OCI-LY7 (cell line): ENCODE results near the gene SELPLG. TPM values are rescaled to one million over a fixed set of nuclear protein-coding genes. Genes with fewer than 3 reads are reported as not detected.
A peak's percentile ranks its signal among the peaks of the same experiment; 100 is the strongest.

Source experiments
- BruUV-seq: library from RNA; stranded (reverse); fragments of 400-500 nt; replicated peaks from 2 replicates; lab custom pipeline; 2021; lab: Mats Ljungman, UMichigan
- CTCF ChIA-PET: fragments of 300-600 bp; sonication (Branson Sonifier 250); formaldehyde crosslinking; loops from one replicate; lab custom pipeline; 2022; ENCODE audit warnings: antibody characterized with exemption; ENCODE audit not compliant: unreplicated experiment; lab: Charles Lee
- POLR2A ChIA-PET: fragments of 300-600 bp; sonication (Branson Sonifier 250); formaldehyde crosslinking; loops from one replicate; lab custom pipeline; 2022; ENCODE audit warnings: antibody characterized with exemption; lab: Charles Lee
- DNase-seq: peaks from one replicate; pipeline ENCODE4 v3.0.0-alpha.2; 2015; ENCODE audit warnings: low spot score
- H2AFZ ChIP-seq: fragments of 200-600 bp; sonication (generic), shearing (Covaris generic); 2 replicates; pipeline ENCODE4 v1.6.1; 2014; ENCODE audit warnings: mild to moderate bottlenecking, antibody characterized with exemption, low read length, moderate library complexity
- H3K27ac ChIP-seq: fragments of 200-600 bp; sonication (generic); 2 replicates; pipeline ENCODE4 v1.5.1; 2014; ENCODE audit warnings: mixed run types, low read depth, mild to moderate bottlenecking, moderate library complexity, low read length, inconsistent platforms; ENCODE audit not compliant: poor library complexity, severe bottlenecking
- H3K36me3 ChIP-seq: fragments of 200-600 bp; sonication (generic); 2 replicates; pipeline ENCODE4 v1.6.1; 2014; ENCODE audit warnings: mild to moderate bottlenecking, antibody characterized with exemption, low read length, moderate library complexity, mixed read lengths; ENCODE audit not compliant: insufficient read depth
- H3K4me1 ChIP-seq: fragments of 200-600 bp; sonication (generic); 2 replicates; pipeline ENCODE4 v1.5.1; 2014; ENCODE audit warnings: mild to moderate bottlenecking, low read length; ENCODE audit not compliant: insufficient read depth, poor library complexity, severe bottlenecking
- H3K4me2 ChIP-seq: fragments of 200-600 bp; sonication (generic); 2 replicates; pipeline ENCODE4 v1.6.1; 2014; ENCODE audit warnings: mild to moderate bottlenecking, low read length
- H3K4me3 ChIP-seq: fragments of 200-600 bp; sonication (generic); 2 replicates; pipeline ENCODE4 v1.5.1; 2014; ENCODE audit warnings: mild to moderate bottlenecking, low read depth, low read length; ENCODE audit not compliant: poor library complexity, severe bottlenecking
- H3K79me2 ChIP-seq: fragments of 200-600 bp; sonication (generic); 2 replicates; pipeline ENCODE4 v1.6.1; 2016; ENCODE audit warnings: low read depth, mild to moderate bottlenecking, low read length, moderate library complexity, mixed read lengths; ENCODE audit not compliant: insufficient read depth
- H3K9me2 ChIP-seq: fragments of 200-600 bp; sonication (generic); 2 replicates; pipeline ENCODE4 v1.6.1; 2016; ENCODE audit warnings: mild to moderate bottlenecking, low read length, mixed read lengths; ENCODE audit not compliant: insufficient read depth
- H3K9me3 ChIP-seq: fragments of 200-600 bp; sonication (generic); 2 replicates; pipeline ENCODE4 v1.6.1; 2014; ENCODE audit warnings: mild to moderate bottlenecking, mixed run types, low read length, mixed read lengths
- H4K20me1 ChIP-seq: fragments of 200-600 bp; sonication (generic); 2 replicates; pipeline ENCODE4 v1.6.1; 2014; ENCODE audit warnings: mild to moderate bottlenecking, antibody characterized with exemption, low read length, moderate library complexity, mixed read lengths; ENCODE audit not compliant: insufficient read depth
- EZH2phosphoT487 ChIP-seq: fragments of 200-600 bp; sonication (generic); IDR thresholded peaks from 2 replicates; pipeline ENCODE4 v1.6.1; 2018; ENCODE audit warnings: low read depth, borderline replicate concordance, mild to moderate bottlenecking, mixed run types, antibody characterized with exemption, low read length, moderate library complexity, mixed read lengths
- intact Hi-C: fragments of 100-400 bp; cut with micrococcal nuclease; formaldehyde crosslinking; loops from one replicate; pipeline ENCODE4 v1.10.0; 2022; ENCODE audit not compliant: unreplicated experiment
- total RNA-seq, 2 experiments: library from RNA; depleted of rRNA in 1 of 2; stranded (reverse); fragments of >200 nt in 1 of 2; shearing (Covaris generic) in 1 of 2; gene quantifications; 2 replicates each; pipeline ENCODE4 v1.2.3, GENCODE V29; 2014 to 2022
- TF ChIP-seq, protein P1 (sequence below): fragments of 200-600 bp; sonication (generic); conservative IDR thresholded peaks from 2 replicates; pipeline ENCODE4 v1.5.1; 2014; ENCODE audit warnings: mild to moderate bottlenecking, antibody characterized with exemption, low read length, moderate library complexity, mixed read lengths

Gene SELPLG
- total RNA-seq, 2 experiments from 2014 or later: 20.0 to 21.0 TPM

- ChIA-PET POLR2A (interaction anchor here (0.6 to 7.5 kb wide), 11 partner anchors 11 to 95 kb away, joined by 3 to 85 read pairs (median 8); partner anchors contain the start of gene SELPLG), CTCF (interaction anchor here (0.5 to 3.0 kb wide), 17 partner anchors 9 to 161 kb away, joined by 3 to 18 read pairs (median 4); partner anchors contain the start of genes ISCU and SELPLG)
- no peak overlapping the region for H3K4me3 ChIP-seq
- peak overlapping the region; percentile 40 for H3K4me2 ChIP-seq
- H3K79me2 ChIP-seq: no peaks in the 10 kb centered on the region
- H2AFZ ChIP-seq: no peak overlapping the region
- peaks cover 37% of the 10 kb centered on the region for H3K4me1 ChIP-seq
- DNase-seq: peak; percentile 88
- no peaks in the 10 kb centered on the region for H3K9me2 ChIP-seq
- peaks cover 20% of the 10 kb centered on the region for H3K36me3 ChIP-seq
- H3K9me3 ChIP-seq: peaks cover 12% of the 10 kb centered on the region
- no peaks in the 10 kb centered on the region for H4K20me1 ChIP-seq
- BruUV-seq: no TSS peak
- intact Hi-C loops: loop anchor here (1.0 to 5.0 kb wide), 4 partner anchors 15 to 101 kb away; partner anchors contain the start of genes FICD and SELPLG
- TF ChIP-seq, protein P1, sequence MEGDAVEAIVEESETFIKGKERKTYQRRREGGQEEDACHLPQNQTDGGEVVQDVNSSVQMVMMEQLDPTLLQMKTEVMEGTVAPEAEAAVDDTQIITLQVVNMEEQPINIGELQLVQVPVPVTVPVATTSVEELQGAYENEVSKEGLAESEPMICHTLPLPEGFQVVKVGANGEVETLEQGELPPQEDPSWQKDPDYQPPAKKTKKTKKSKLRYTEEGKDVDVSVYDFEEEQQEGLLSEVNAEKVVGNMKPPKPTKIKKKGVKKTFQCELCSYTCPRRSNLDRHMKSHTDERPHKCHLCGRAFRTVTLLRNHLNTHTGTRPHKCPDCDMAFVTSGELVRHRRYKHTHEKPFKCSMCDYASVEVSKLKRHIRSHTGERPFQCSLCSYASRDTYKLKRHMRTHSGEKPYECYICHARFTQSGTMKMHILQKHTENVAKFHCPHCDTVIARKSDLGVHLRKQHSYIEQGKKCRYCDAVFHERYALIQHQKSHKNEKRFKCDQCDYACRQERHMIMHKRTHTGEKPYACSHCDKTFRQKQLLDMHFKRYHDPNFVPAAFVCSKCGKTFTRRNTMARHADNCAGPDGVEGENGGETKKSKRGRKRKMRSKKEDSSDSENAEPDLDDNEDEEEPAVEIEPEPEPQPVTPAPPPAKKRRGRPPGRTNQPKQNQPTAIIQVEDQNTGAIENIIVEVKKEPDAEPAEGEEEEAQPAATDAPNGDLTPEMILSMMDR: peak; percentile 100
- TF ChIP-seq EZH2phosphoT487: no peak
- peak overlapping the region; percentile 61 for H3K27ac ChIP-seq
Measured at GRCh38 chr12:108618079-108618952, 15.4 kb downstream of the SELPLG start.

DNA sequence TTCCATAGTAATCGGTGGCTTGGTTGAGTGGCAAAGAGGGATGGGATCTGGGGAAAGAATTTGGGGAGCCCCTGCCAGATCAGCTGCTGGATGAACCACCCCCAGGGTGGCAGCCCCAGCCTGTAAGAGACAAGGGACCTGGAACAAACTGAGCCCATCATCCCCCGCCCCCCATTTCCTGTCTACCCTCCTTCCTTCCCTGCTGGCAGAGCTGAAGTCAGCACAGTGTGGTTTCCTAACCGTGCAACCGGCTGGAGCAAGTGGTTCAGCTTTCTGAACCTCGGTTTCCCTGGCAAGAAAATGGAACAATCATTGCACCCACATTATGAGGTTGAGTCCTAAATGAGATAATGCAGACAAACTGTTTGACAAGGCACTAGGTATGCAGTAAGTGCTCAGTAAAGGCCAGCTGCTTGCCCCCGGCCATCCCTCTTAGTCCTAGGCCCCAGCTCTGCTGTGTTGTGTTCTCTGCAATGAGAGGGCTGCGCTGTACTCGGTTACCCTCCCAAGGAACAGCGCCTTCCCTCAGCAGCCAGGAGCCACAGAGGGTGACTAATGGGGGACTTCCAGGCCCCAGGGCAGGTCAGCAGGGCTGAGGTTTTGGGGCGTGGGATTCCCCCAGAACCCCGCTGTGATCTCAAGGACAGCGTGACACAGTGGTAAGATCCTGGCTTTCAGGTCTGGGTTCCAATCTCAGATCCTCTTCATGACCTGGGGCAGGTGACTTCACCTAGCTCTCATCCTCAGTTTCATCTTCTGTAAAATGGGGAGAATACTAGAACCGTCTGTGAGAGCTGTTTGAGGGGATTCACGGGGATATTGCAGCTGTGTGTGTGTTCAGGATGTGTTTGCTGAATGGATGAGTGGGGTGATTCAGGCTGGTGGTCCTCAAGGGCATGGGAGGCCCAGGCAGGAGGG, 16.5 kb downstream of the SELPLG start:
- peaks cover 34% of the 10 kb centered on the region for H3K4me1 ChIP-seq

More for the DNA sequence above, 16.5 kb downstream of the SELPLG start:
- intact Hi-C loops: loop anchor here (5.0 kb wide), 1 partner anchor 100 kb away; the partner anchor contains the start of gene FICD
- peak; percentile 59 for DNase-seq
- no peaks in the 10 kb centered on the region for H3K9me2 ChIP-seq
- H3K9me3 ChIP-seq: peaks cover 12% of the 10 kb centered on the region
- peaks cover 9% of the 10 kb centered on the region for H3K36me3 ChIP-seq
- peak overlapping the region; percentile 61 for H3K27ac ChIP-seq
- H3K4me2 ChIP-seq: peak overlapping the region; percentile 40
- peak overlapping the region; percentile 5 for H3K4me3 ChIP-seq
- POLR2A ChIA-PET: interaction anchor here (0.6 to 7.5 kb wide), 10 partner anchors 12 to 250 kb away, joined by 4 to 85 read pairs (median 10); partner anchors contain the start of gene SELPLG
- no peaks in the 10 kb centered on the region for H3K79me2 ChIP-seq
- no TSS peak for BruUV-seq
- peak overlapping the region; percentile 0; the same call in 1 of the 2 replicates for H2AFZ ChIP-seq
- H4K20me1 ChIP-seq: no peaks in the 10 kb centered on the region
- CTCF ChIA-PET: interaction anchor here (0.9 to 3.0 kb wide), 13 partner anchors 10 to 54 kb away, joined by 3 to 18 read pairs (median 5); partner anchors contain the start of gene SELPLG
- TF ChIP-seq, protein P1: no peak
- no peak for TF ChIP-seq EZH2phosphoT487
